22Rv1 (cell line): ENCODE measurements around the gene KRTAP1-5.

Experiments
- H3K27ac ChIP-seq: fragments of 450-650 bp; 2 replicates; pipeline ENCODE4 v1.5.1; 2017
- CTCF ChIP-seq: fragments of 450-650 bp; IDR thresholded peaks from 2 replicates; pipeline ENCODE4 v1.5.1; 2017; ENCODE audit warnings: mild to moderate bottlenecking
- ZFX ChIP-seq: fragments of 450-650 bp; IDR thresholded peaks from 2 replicates; pipeline ENCODE4 v1.6.1; 2017; ENCODE audit warnings: antibody characterized with exemption, borderline replicate concordance

KRTAP1-5 gene

GRCh38 chr17:40996829-40997228 is 30.2 kb downstream of the KRTAP1-5 start:
- TF ChIP-seq CTCF (no peak), ZFX (no peak)
- no peak overlapping the region for H3K27ac ChIP-seq

GRCh38 chr17:40995116-40995515 is 31.9 kb downstream of the KRTAP1-5 start:
- no peak overlapping the region for H3K27ac ChIP-seq
- TF ChIP-seq CTCF = no peak
- no peak for TF ChIP-seq ZFX

- H3K27ac ChIP-seq = no peak within 1 kb of the TSS
- TF ChIP-seq ZFX = no peak
- TF ChIP-seq CTCF = no peak
These were observed 33.2 kb downstream of the KRTAP1-5 start, which contains the start of gene KRTAP3-3 for GRCh38 chr17:40993839-40994238. KRTAP3-3 (minus strand) TSS chr17:40994164; CDS start chr17:40994097, 67 bp downstream.

DNA sequence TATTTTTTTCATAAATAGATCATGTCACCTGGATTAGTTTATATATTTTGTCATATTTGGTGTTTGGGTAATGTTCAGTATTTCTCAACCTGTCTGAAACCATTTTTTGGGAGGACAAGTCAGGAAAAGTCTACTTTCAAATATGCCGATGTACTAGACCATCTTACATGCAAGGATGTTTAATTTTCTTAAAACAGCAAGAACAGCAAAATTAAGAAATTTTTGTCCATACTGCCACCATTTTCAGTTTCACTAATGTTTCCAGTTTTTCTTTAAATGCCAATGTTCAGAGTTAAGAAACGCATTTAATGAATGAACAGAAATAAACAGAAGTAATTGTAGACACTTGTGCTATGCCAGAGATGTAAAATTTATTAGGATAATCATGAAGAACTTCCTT is 33.9 kb downstream of the KRTAP1-5 start:
- TF ChIP-seq ZFX = no peak
- no peak for TF ChIP-seq CTCF
- no peak overlapping the region for H3K27ac ChIP-seq

DNA sequence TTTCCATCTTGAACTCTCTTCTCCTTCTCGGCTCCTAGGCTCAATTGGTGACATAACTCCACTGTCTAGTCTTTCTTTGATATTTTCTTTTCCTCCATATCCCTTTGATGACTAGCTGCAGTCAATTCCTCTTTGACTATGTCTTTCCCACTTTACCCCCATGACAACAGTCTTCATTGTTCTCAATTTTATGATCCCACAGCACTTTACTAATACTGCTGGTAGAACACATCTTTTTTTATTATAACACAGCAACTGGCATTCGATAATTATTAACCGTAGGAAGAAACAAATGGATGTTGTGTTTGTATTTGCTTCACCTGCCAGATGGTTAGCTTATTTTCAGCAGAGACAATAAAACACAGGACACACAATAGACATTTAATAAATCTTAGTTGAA is 34.3 kb downstream of the KRTAP1-5 start:
- no peak overlapping the region for H3K27ac ChIP-seq
- no peak for TF ChIP-seq CTCF
- no peak for TF ChIP-seq ZFX

DNA sequence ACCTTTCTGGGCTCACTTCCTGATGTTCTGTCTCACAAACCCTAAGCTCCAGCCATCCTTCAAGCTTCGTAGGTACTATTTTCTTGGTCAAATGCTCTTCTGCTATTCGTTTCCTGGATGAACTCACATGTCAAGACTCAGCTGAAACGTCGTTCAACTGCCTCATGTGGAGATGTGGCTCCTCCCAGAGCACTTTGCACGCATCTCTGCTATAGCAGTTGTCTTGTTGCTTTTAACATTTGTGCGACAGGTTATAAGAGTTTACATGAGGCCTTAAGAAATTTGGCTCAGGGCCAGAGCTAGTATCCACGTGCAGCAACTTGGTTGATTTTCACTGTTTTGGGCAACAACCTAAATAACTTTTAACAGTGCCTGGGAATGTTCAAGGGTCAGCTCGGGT is 40.1 kb downstream of the KRTAP1-5 start:
- no peak for TF ChIP-seq ZFX
- TF ChIP-seq CTCF = no peak
- no peak overlapping the region for H3K27ac ChIP-seq

- TF ChIP-seq CTCF (no peak), ZFX (no peak)
- no peak within 1 kb of the TSS for H3K27ac ChIP-seq
These were observed 42.8 kb downstream of the KRTAP1-5 start, which contains the start of gene KRT40 for GRCh38 chr17:40984226-40984625. KRT40 (minus strand) TSS chr17:40984326; CDS start chr17:40984273, 53 bp downstream.
